GM18867 (cell line): ENCODE data around the gene C1orf116.

Source experiments
- ATAC-seq: cut with Tn5 transposase; IDR thresholded peaks from one replicate; pipeline ENCODE4 v1.9.1; 2021; ENCODE audit warnings: mild to moderate bottlenecking, moderate library complexity; ENCODE audit not compliant: unreplicated experiment

The C1orf116 gene

DNA sequence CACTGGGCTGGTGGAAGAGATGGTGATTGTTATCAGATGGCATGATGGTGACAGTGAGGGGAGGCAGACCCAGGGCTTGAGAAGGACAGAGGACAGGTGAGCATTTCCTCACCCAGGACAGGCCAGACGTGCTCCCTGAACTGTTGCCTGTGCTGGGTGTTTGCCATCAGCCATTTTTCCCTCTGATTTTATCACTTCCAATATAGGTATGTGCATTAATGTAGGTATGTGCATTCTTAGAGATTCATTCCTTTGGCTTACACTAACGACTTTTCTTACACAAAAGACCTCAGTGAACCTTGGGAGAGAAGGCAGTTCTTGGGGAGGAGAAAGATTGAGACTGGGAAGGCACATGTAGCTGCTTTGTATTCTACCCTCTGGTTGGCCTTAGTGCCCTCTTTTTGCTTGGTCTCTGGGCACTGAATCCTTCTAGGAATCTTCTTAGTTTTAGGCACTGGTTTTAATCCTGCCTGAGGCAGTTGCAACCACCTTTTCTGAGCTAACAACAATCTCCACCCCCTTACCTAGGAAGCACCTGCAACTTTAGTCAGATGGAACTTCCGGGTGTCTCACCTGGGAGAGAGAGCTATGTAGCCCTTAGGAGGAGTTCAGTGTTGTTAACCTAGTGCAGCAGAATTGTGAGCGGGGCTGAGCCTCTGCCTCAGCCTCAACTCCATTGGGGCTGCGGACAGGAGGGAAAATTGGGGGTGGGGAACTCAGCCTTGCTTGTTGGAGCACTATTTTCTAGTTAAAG lies 30.9 kb downstream of the C1orf116 start:
- no peak for ATAC-seq

DNA sequence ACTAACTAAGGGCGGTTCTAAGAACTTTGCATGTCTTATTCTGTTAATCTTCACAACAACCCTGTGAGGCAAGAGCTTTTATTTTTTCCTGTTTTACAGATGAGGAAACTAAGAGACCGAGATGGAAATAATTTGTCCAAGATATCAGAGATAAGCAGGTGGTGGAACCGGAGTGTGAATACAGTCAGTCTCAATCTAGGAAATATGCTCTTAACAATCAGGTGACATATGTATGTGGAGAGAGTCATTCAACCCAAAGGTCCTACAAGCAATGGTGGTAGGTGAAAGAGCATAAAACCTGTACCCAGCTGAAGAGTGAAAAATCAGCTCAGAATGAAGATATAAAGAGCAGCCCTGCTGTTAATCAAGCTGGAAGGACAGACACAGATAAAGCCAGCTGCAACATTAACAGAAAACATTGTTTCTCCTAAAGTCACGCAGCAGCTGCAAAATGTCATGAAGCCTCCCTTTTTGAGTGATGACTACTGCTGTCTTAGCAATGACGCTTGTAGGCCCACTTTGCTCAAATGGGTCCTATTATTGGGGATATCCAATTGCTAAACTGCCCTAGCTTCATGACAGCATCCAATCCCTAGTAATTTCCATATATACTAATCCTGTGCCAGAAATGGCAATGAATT lies 31.8 kb downstream of the C1orf116 start:
- ATAC-seq = no peak

DNA sequence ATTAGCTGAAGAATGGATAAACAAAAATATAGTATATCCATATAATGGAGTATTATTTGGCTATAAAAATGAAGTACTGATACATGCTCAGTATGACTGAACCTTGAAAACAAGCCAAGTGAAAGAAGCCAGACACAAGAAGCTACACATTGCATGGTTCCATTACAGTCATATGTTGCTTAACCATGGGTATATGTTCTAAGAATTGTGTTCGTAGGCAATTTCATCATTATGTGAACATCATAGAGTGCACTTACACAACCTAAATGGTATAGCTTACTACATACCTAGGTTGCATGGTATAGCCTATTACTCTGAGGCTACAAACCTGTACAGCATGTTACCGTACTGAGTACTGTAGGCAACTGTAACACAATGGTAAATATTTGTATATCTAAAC lies 33.7 kb downstream of the C1orf116 start:
- ATAC-seq = no peak

DNA sequence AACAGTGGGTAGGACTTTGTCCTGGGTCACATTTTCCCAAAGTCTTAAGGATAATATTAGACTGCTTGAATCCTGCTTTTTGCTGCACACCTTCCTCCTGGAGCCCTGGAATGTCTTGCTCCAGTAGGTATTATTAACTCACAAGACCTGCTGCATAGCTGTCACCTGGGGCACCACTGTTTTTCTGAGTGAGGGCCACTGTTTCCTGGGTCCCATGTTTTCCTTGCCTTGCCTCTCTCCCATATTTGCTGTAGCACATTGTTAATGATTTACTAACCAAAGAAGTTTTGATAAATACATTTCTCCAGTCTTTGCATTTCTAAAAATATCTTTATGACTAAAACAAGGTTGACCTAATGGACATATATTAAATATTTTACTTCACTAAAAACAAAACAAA lies 39.8 kb downstream of the C1orf116 start:
- ATAC-seq = no peak

DNA sequence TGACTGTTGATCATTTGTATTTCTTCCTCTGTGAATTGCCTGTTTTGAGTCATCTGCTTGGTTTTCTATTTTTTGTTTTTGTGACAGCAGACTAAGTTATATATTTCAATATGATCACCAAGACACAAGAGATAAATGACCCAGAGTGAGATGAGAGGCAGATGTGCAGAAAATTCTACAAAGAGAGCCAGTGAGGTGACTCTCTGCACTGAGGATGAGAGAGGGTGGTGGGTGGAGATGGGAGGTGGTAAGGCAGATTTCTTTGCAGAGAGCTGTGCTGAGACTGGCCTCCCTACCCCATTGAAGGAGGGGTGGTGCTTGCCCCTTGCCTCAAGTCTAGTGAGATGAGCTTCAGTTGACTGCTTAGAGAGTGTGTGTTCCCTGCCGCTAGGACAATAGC lies 44.7 kb downstream of the C1orf116 start:
- no peak for ATAC-seq

DNA sequence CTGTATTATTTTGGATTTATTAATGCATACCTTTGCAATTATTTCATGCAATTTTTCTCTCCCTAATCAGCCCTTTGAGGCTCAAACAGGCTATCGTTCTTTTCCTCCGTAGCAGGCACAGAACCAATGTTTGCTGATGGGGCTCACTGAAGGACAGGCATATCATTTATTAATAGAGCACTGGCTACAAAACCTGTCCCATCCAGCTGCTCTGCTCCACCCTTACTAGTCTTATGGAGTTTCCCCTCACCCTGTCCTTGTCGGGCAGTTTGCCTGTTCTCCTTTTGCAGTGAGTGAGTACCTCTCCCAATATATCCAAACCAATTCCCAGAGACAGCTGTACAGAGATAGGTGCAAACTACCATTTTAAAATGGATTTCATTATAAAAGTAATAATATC lies 45.7 kb downstream of the C1orf116 start:
- ATAC-seq = no peak

DNA sequence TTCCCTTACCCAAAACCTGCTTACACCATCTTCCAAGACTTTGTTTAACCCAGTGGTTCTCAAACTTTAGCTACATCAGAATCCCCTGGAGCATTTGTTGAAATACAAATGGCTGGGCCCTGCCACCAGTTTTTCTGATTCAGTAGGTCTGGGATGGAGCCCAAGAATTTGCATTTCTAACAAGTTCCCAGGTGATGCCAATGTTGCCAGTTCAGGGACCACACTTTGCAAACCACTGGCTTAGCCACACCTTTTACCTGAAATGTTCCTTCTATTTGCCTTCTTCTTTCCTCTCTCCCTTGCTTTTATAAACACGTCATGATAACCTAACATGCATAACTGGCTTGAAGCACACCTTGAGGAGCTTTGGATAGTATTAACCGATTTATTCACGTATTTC lies 46.2 kb downstream of the C1orf116 start:
- ATAC-seq = no peak

DNA sequence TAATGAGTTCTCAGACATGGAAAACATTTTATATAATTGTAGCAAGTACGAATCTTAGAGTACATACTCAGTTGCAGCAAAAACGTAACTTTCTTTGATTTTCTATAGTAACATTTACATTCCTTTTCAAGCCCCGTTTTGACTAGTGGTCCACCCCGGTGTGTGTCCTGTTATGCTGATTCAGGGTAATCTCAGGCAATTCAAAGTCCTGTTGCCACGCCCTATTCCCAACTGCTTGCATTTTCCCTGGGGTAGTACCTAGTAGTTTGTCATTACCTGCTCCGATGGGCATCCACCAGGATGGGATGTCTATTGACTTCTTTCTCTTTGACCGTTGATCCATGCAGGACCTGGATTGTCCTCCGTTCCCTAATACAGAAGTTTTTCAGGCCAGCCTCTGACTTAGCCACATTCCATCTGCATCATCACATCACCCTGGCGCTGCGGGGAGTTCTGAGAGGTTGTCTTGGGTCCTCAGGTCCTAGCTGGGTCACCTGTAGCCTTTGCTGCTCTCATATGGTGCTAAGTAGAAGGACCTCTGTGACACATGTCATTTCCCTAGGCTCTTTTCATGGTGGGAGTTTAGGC lies 47.3 kb downstream of the C1orf116 start:
- ATAC-seq = no peak

DNA sequence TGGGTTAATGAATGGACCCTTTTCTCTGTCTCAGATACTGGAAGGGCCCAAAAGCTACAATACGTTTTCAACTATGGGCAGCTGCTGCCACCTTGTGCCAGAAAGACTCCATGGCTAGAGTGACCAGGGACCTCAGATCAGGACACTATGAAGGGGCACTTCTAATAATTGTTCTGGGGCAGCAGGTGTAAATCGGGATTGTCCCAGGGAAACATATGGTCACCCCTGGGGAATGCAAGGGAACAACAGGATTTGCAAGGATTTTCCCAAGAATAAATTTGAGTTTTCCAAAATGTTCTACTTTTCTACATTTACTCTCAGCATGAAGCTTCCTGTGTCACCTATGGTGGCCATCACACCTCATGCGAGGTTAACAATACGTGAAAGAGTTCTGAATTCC lies 50.3 kb downstream of the C1orf116 start:
- no peak for ATAC-seq

DNA sequence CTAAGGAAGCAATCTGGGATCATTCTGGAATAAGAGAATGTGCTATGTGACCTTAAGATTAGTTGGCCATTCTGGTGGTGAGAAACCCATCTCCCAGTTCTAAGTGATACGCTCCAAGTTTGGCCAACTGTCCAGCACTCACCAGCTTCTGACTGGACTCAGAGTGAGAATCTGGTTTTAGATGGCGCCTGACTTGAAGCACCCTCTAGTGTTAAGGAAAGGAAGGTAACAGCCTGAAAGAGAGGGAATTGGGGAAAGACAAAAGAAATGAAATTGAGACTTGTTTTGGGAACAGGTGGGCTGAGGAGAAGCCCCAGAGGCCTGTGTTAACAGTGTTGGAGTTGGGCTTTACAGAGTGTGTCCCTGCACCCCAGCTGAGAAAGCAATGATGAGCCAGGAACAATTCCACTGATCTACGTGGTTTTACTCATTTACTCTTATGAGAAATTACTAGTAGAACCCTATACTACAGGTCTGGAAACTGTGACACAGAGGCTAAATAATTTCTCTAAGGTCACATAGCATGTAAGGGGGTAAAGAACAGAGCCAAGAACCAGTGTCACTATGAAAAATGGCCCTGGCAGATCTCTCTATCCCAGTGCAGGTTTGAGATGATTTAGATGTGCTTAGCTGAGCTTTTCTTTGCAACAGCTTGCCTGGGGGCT lies 53.0 kb downstream of the C1orf116 start:
- no peak for ATAC-seq

DNA sequence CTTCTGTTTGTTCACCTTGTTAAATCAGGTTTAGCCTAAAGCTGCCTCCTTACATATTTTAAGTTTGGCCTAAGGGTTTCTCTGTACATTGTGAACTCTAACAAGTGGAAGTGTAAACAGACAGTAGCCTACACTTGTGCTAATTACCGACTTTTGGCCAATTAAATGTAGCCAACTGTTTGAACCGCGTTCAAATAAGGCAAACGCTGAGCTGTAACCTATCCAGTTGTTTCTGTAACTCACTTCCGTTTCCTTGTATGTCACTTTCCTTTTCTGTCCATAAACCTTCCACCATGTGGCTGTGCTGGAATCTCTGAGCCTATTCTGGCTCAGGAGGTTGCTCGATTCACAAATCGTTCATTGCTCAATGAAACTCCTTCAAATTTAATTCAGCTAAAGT lies 54.3 kb downstream of the C1orf116 start:
- ATAC-seq = no peak

DNA sequence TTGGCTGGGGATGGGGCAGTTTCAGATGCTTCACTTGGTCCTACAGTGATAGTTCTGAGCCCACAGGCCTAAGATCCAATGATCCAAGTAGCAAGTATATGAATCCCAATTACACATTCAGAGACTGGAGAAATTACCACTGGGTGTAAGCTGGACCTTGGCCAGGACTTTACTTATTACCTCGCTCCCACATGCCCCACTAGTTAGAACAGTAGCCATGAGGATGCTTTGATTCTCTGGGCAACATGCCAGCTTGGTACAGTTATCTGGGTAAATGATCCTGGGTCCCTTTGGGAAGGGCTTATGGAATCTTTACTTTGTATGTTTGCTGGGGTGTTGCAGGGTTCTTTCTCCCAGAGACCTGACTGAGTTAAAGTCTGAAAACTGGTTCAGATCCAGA lies 57.2 kb downstream of the C1orf116 start:
- ATAC-seq = no peak

DNA sequence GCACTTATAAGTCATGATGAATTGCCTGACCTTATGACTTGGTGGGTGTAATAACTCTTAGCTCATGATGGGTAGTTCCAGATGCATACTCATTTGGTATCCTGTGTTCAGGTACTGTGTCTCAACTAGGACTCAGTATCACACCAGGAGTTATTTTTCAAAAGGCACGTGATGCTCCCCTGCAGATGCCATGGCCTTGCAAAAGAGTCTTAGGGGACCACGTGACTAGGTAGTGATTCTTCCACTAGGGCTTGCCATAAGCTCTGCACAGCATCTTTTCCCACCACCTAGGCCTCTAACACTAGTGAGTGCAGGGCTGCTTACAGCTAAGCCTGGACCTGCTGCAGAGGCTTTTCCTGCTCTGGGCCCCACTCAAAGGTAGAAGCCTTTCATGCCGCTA lies 58.4 kb downstream of the C1orf116 start:
- ATAC-seq = no peak

DNA sequence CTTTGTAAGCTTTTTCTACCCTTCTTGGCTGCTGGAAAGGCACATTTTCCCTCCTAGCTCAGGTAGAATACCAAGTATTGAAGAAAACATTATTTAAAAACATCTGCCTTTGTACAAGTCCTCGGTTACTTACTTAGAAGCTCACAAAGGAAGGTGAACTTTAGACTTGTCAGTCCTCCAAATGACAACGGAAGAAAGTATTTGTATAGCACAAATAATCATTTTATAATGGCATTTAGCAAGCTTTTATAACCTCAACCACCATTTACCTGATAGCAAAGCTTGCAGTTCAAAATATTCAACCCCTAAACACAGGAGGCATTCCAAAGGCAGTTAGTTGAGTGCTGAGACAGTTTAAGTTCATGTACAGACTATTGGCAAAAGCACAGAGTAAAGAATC lies 59.8 kb downstream of the C1orf116 start:
- no peak for ATAC-seq

DNA sequence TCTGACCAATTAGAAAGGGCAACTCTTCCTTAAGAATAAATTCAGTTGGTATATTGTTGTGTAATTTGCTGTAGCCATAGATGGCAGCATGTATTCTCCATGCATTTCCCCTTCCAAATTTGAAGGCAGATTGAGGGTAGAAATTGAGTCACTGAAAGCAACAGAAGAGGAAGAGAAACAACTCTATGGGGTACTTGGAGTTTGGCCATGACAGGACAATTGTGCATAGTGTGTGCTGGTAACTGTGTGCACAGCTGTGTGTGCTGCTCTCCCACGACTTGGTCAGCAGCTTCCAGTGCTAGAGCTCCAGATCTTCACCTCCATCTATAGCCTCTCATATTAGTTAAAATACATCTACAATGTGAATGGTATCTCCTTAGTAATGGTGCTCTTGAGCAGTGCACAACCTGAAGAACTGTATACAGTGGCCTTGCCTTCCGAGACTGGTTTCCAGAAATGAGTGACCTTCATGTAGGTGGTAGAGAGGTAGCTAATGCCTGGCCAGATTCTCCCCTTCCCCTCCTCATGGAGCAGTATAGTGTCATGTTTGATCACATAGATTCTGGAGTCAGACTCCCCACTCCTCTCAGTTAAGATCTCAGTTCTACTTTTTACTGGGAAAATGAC lies 61.4 kb downstream of the C1orf116 start:
- ATAC-seq = peak; percentile 69

DNA sequence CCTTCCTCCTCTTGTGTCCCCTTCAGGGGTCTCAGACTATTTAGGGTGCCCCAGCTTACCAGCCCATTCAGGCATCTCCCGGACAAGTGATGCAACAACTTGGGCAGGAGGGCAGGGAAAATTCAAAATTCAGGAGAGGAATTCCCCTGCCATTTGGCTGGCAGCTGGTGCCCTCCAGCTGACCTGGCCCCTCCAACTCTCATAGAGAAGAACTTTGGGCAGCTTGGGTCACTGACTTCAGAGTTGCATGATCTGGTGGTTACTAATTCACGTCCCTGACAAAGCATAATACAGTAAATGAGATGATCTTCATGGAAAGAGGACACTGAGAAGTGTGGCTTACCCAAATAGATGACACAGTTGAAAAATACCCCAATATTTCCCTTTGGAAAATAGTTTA lies 62.1 kb downstream of the C1orf116 start, which contains the start of gene FCAMR:
TSS of gene FCAMR (minus strand) at position 15 of the 400 bp plus-strand sequence. CDS start 335 bp downstream, outside the sequence.
- ATAC-seq = no peak

DNA sequence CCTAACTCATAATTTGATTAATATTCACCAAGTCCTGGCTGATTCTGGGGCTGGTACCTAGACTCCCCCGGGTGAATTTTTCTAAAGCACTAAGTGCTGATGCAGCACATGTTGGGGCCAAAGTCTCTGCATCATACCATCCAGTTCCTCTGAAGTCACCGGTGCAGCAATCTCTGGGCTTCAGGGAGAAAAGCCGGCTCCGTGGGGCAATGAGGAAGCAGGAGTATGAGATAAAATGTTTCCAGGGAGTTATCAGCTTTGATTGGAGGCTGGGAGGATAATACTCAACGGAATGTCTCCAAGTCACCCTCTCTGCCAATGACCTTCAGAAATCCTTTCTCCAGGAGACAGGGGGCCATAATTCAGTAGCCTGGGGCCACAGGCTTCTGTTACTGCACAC lies 63.5 kb downstream of the C1orf116 start:
- no peak for ATAC-seq
